Lower lobe of right lung (tissue), 2 donors: Measurements from ENCODE around the gene PRUNE1. TPM values are rescaled to one million over a fixed set of nuclear protein-coding genes. Genes with fewer than 3 reads are reported as not detected.

ENCODE experiments used
- ATAC-seq, 2 donors: fragments of 200-7000 bp; cut with Tn5 transposase; one replicate each; pipeline ENCODE4 v1.9.1; 2020 to 2022; ENCODE audit warnings: mild to moderate bottlenecking in 2 of 2, moderate library complexity in 2 of 2
- DNase-seq: peaks from one replicate; pipeline ENCODE4 v3.0.0-alpha.2; 2020
- H3K27ac ChIP-seq: fragments of 200-600 bp; one replicate; pipeline ENCODE4 v1.8.0; 2022
- H3K27me3 ChIP-seq: fragments of 200-600 bp; one replicate; pipeline ENCODE4 v1.8.0; 2022; ENCODE audit warnings: low read depth
- H3K36me3 ChIP-seq: fragments of 200-600 bp; one replicate; pipeline ENCODE4 v1.8.0; 2022; ENCODE audit warnings: mild to moderate bottlenecking
- H3K4me1 ChIP-seq: fragments of 200-600 bp; one replicate; pipeline ENCODE4 v1.8.0; 2022
- H3K4me3 ChIP-seq: fragments of 200-600 bp; one replicate; pipeline ENCODE4 v1.8.0; 2022; ENCODE audit warnings: mild to moderate bottlenecking
- H3K9me3 ChIP-seq: fragments of 200-600 bp; one replicate; pipeline ENCODE4 v1.8.0; 2022
- intact Hi-C: fragments of 100-400 bp; cut with DNase I; formaldehyde crosslinking; loops from one replicate; pipeline ENCODE4 v1.11.0; 2022
- total RNA-seq: library from RNA; stranded (reverse); fragmentation: NEBNext Ultra II Directional; extraction: Animal tissue kit (Norgen Biotek cat#: 25700); gene quantifications from one replicate; pipeline ENCODE4 v1.2.1, GENCODE V29; 2021
- TF ChIP-seq, protein P1 (sequence below): fragments of 200-600 bp; IDR thresholded peaks from one replicate; pipeline ENCODE4 v1.8.0; 2022; ENCODE audit warnings: antibody characterized with exemption, mild to moderate bottlenecking
- donor health status: DM: no; HTN: yes; CAD: no; lungs with severe emphysema.

The PRUNE1 gene
- total RNA-seq, 1 donor from 2014 or later: 21.4 TPM

DNA sequence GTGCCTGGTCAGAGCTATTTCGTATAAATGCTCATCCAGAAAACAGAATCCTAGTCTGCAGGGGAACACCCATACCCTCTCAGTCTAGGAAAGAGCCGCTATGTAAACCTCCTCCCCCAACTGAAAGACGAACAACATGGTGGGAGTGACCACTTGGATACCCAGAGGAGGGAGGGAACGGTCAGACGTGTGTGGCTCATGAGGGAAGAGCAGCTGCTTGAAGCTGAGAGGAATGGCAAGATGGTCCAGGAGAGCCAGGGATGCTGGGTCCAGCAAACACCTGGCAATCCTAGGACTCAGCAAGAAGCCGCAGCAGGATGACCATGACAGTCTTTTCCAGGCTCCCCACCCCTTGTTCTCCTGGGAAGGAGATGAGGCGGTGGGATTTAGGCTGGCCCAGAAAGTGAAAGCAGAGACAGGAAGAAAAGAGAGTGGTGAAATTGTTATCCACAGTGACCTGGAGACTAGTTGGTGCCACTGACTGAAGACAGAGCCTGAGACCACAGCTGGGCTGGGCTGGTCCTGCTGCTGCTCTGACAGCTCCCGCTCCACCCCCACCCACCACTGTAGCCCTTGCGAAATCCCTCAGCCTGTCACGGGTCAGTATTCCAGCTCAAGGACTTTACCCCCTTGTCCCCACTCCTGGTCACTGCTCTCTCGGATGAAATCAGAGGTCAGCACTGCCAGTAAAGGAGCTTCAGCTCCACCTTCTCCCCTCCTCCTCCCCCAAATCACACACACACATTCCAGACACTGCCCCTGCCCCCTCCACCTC, 37.3 kb upstream of the PRUNE1 start:
- Histone ChIP-seq H3K4me1 (peaks cover 61% of the 10 kb centered on the region), H3K27ac (peak overlapping the region; percentile 93), H3K36me3 (peaks cover 32% of the 10 kb centered on the region), H3K9me3 (no peaks in the 10 kb centered on the region), H3K27me3 (no peaks in the 10 kb centered on the region), H3K4me3 (peak overlapping the region; percentile 29)
- ATAC-seq: peak; percentile 80 to 83
- intact Hi-C loops: no loop called here
- TF ChIP-seq, protein P1, sequence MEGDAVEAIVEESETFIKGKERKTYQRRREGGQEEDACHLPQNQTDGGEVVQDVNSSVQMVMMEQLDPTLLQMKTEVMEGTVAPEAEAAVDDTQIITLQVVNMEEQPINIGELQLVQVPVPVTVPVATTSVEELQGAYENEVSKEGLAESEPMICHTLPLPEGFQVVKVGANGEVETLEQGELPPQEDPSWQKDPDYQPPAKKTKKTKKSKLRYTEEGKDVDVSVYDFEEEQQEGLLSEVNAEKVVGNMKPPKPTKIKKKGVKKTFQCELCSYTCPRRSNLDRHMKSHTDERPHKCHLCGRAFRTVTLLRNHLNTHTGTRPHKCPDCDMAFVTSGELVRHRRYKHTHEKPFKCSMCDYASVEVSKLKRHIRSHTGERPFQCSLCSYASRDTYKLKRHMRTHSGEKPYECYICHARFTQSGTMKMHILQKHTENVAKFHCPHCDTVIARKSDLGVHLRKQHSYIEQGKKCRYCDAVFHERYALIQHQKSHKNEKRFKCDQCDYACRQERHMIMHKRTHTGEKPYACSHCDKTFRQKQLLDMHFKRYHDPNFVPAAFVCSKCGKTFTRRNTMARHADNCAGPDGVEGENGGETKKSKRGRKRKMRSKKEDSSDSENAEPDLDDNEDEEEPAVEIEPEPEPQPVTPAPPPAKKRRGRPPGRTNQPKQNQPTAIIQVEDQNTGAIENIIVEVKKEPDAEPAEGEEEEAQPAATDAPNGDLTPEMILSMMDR: no peak
- peak; percentile 89 for DNase-seq

GRCh38 chr1:150971583-150972416, 36.4 kb upstream of the PRUNE1 start:
- DNase-seq: no peak
- Histone ChIP-seq H3K9me3 (no peaks in the 10 kb centered on the region), H3K36me3 (peaks cover 24% of the 10 kb centered on the region), H3K4me1 (peaks cover 69% of the 10 kb centered on the region), H3K4me3 (peak overlapping the region; percentile 89), H3K27ac (peak overlapping the region; percentile 93), H3K27me3 (no peaks in the 10 kb centered on the region)
- intact Hi-C loops: no loop called here
- TF ChIP-seq, protein P1: no peak
- peak in 1 of 2 donors; percentile 0 for ATAC-seq

- Histone ChIP-seq H3K27ac (peak overlapping the region; percentile 93), H3K36me3 (peaks cover 17% of the 10 kb centered on the region), H3K9me3 (no peaks in the 10 kb centered on the region), H3K4me3 (peak overlapping the region; percentile 89), H3K4me1 (peaks cover 75% of the 10 kb centered on the region), H3K27me3 (no peaks in the 10 kb centered on the region)
- ATAC-seq: no peak
- DNase-seq: no peak
- TF ChIP-seq, protein P1: no peak
- intact Hi-C loops: no loop called here
These were observed 35.8 kb upstream of the PRUNE1 start for GRCh38 chr1:150972417-150972940.

- peaks cover 9% of the 10 kb centered on the region for H3K36me3 ChIP-seq
- intact Hi-C loops: no loop called here
- peaks cover 83% of the 10 kb centered on the region for H3K4me1 ChIP-seq
- no peaks in the 10 kb centered on the region for H3K9me3 ChIP-seq
- ATAC-seq (no peak), DNase-seq (peak; percentile 52)
- H3K4me3 ChIP-seq: peak overlapping the region; percentile 89
- TF ChIP-seq, protein P1: no peak
- no peaks in the 10 kb centered on the region for H3K27me3 ChIP-seq
- H3K27ac ChIP-seq: peak overlapping the region; percentile 93
These were observed 34.9 kb upstream of the PRUNE1 start for GRCh38 chr1:150973258-150973835.
